Naive thymus-derived CD4-positive, alpha-beta T cell (primary cell): Measurements from ENCODE around the gene ASNS. TPM values are rescaled to one million over a fixed set of nuclear protein-coding genes. Genes with fewer than 3 reads are reported as not detected.
"Not testable (repeated sequence)": the region's sequence is repeated elsewhere in the genome, so short reads cannot be mapped to it uniquely, and the experiment has no call there.

Experiments
- ATAC-seq: fragments of 150-1000 bp; cut with Tn5 transposase; 2 replicates; pipeline ENCODE4 v1.10.0; 2021; ENCODE audit warnings: mild to moderate bottlenecking, moderate library complexity
- CTCF ChIA-PET: fragments of 350-600 bp; sonication (Branson Sonifier 250); formaldehyde crosslinking; loops from one replicate; lab custom pipeline; 2021; ENCODE audit warnings: antibody characterized with exemption; lab: Charles Lee
- POLR2A ChIA-PET: fragments of 350-600 bp; sonication (Branson Sonifier 250); formaldehyde crosslinking; loops from one replicate; lab custom pipeline; 2021; ENCODE audit warnings: antibody characterized with exemption, inconsistent platforms; lab: Charles Lee
- DNase-seq, 9 donors: peaks; one replicate each; pipeline versions ENCODE4 v3.0.0 to v3.0.0-alpha.2; 2020 to 2022; ENCODE audit warnings: mixed read lengths in 1 of 9
- H3K27ac ChIP-seq: one replicate; pipeline ENCODE4 v1.7.0; 2013; ENCODE audit warnings: mild to moderate bottlenecking, low read depth, low read length, moderate library complexity
- H3K27me3 ChIP-seq, 2 donors: one replicate each; pipeline ENCODE4 v1.7.0; 2013; ENCODE audit warnings: low read length in 2 of 2, mild to moderate bottlenecking in 2 of 2, moderate library complexity in 2 of 2; ENCODE audit not compliant: control insufficient read depth in 2 of 2, insufficient read depth in 2 of 2
- H3K36me3 ChIP-seq, 3 experiments: 1 replicate in 2 of 3; 2 replicates in 1 of 3; pipeline ENCODE4 v1.7.0; 2013; ENCODE audit warnings: low read length in 3 of 3, mild to moderate bottlenecking in 3 of 3, moderate library complexity in 1 of 3; ENCODE audit not compliant: insufficient read depth in 3 of 3, control insufficient read depth in 2 of 3
- H3K4me1 ChIP-seq, 2 donors: one replicate each; pipeline ENCODE4 v1.7.0; 2013; ENCODE audit warnings: low read length in 2 of 2, mild to moderate bottlenecking in 2 of 2, moderate library complexity in 1 of 2; ENCODE audit not compliant: control insufficient read depth in 2 of 2, insufficient read depth in 2 of 2
- H3K4me3 ChIP-seq: 2 replicates; pipeline ENCODE4 v1.7.0; 2013; ENCODE audit warnings: mild to moderate bottlenecking, low read length
- H3K9me3 ChIP-seq, 3 experiments: 1 replicate in 2 of 3; 2 replicates in 1 of 3; pipeline ENCODE4 v1.7.0; 2013; ENCODE audit warnings: low read length in 3 of 3; ENCODE audit not compliant: control insufficient read depth in 2 of 3
- H3K27ac Mint-ChIP-seq, 9 donors: one replicate each; pipeline ENCODE4 v1.8.0; 2020 to 2022; ENCODE audit warnings: mixed read lengths in 9 of 9, mild to moderate bottlenecking in 8 of 9, moderate library complexity in 5 of 9, inconsistent platforms in 2 of 9
- H3K27me3 Mint-ChIP-seq, 5 donors: one replicate each; pipeline ENCODE4 v1.8.0; 2021 to 2022; ENCODE audit warnings: mixed read lengths in 5 of 5, mild to moderate bottlenecking in 1 of 5
- H3K36me3 Mint-ChIP-seq, 5 donors: one replicate each; pipeline ENCODE4 v1.8.0; 2020 to 2022; ENCODE audit warnings: mixed read lengths in 5 of 5, mild to moderate bottlenecking in 3 of 5, inconsistent platforms in 1 of 5
- H3K4me1 Mint-ChIP-seq, 7 donors: one replicate each; pipeline ENCODE4 v1.8.0; 2020 to 2022; ENCODE audit warnings: mixed read lengths in 7 of 7, mild to moderate bottlenecking in 3 of 7, inconsistent platforms in 1 of 7
- H3K4me3 Mint-ChIP-seq, 10 donors: one replicate each; pipeline ENCODE4 v1.8.0; 2020 to 2022; ENCODE audit warnings: mild to moderate bottlenecking in 10 of 10, mixed read lengths in 10 of 10, moderate library complexity in 6 of 10, inconsistent platforms in 2 of 10
- H3K9me3 Mint-ChIP-seq, 11 donors: one replicate each; pipeline ENCODE4 v1.8.0; 2020 to 2022; ENCODE audit warnings: mixed read lengths in 11 of 11, mild to moderate bottlenecking in 4 of 11, inconsistent platforms in 1 of 11, moderate library complexity in 1 of 11
- intact Hi-C, 2 donors: fragments of 100-400 bp; cut with micrococcal nuclease; formaldehyde crosslinking; loops; one replicate each; pipeline ENCODE4 v1.15.1; 2023
- polyA plus RNA-seq, 2 donors: library from polyadenylated mRNA; unstranded; fragments of 300-500 nt; fragmentation: Illumina TruSeq; gene quantifications; one replicate each; pipeline ENCODE4 v1.2.3, GENCODE V29; 2021
- total RNA-seq, 6 experiments: library from RNA in 5 of 6; stranded (reverse) in 5 of 6; gene quantifications; 1 replicate in 5 of 6; 2 replicates in 1 of 6; pipeline ENCODE4 v1.2.3 and lab custom pipeline; 2021 to 2026

Gene ASNS
- total and polyA plus RNA-seq, 7 experiments from 2014 or later = 23.1 to 49.3 (median 31.8) TPM

DNA sequence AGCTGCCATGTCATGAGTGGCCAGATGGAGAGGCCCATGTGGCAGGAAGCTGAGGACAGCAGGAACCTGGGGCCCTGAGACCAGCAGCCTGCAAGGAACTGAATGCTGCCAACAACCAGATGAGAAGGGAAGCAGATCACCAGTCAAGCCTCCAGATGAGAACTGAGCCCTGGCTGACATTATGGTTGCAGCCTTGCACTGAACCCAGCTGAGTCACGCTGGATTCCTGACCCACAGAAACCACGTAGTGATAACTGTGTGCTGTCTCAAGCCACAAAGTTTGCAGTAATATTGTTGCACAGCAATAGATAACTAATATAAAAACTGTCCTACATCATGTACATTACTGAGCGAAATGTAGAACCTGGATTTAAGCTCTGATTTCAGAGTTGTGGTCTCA lies 7.3 kb upstream of the ASNS start:
- intact Hi-C loops = loop anchor here in 1 of 2 donors (10.0 kb wide), 1 partner anchor 405 kb away; the partner anchor contains the start of gene BRI3

DNA sequence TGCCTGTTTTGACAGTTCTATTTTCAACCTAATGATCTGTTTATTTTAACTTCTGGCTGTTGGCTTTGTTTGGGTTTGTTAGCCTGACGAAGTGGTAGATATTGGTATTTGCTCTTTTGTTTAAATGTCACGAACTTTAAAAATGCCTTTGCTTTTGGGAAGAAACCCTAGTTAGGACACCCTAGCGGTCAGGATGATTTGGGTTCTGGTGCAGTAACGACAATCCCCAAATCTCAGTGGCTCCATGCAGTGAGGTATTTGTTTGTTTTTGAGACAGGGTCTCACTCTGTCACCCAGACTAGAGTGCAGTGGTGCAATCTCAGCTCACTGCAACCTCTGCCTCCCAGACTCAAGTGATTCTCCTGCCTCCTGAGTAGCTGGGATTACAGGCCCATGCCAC lies 2.7 kb upstream of the ASNS start:
- H3K27me3 Mint-ChIP-seq, H3K36me3 ChIP-seq, H3K27ac Mint-ChIP-seq, H3K4me3 ChIP-seq, H3K9me3 ChIP-seq, H3K27ac ChIP-seq, DNase-seq, CTCF ChIA-PET, ATAC-seq, H3K4me3 Mint-ChIP-seq, H3K36me3 Mint-ChIP-seq, H3K27me3 ChIP-seq, POLR2A ChIA-PET, H3K9me3 Mint-ChIP-seq: not testable (repeated sequence)
- peaks cover 9 to 21% (median 14%) of the 10 kb centered on the region in 7 donors for H3K4me1 Mint-ChIP-seq
- intact Hi-C loops = loop anchor here (5.0 to 10.0 kb wide), 3 partner anchors 377 to 1002 kb away; partner anchors contain the start of genes BRI3 (in 1 of the 2), TECPR1 (in 1 of the 2) and TRRAP (in 1 of the 2)
- peaks cover 0 to 15% of the 10 kb centered on the region in 2 donors for H3K4me1 ChIP-seq

More for the DNA sequence above, 7.3 kb upstream of the ASNS start:
- H3K27me3 ChIP-seq, DNase-seq, POLR2A ChIA-PET, H3K27me3 Mint-ChIP-seq, H3K4me3 ChIP-seq, H3K27ac Mint-ChIP-seq, H3K36me3 ChIP-seq, H3K27ac ChIP-seq, H3K4me1 Mint-ChIP-seq, ATAC-seq, CTCF ChIA-PET, H3K4me3 Mint-ChIP-seq, H3K9me3 ChIP-seq, H3K4me1 ChIP-seq, H3K9me3 Mint-ChIP-seq: not testable (repeated sequence)
- peaks cover 0 to 27% (median 4%) of the 10 kb centered on the region in 5 donors for H3K36me3 Mint-ChIP-seq

DNA sequence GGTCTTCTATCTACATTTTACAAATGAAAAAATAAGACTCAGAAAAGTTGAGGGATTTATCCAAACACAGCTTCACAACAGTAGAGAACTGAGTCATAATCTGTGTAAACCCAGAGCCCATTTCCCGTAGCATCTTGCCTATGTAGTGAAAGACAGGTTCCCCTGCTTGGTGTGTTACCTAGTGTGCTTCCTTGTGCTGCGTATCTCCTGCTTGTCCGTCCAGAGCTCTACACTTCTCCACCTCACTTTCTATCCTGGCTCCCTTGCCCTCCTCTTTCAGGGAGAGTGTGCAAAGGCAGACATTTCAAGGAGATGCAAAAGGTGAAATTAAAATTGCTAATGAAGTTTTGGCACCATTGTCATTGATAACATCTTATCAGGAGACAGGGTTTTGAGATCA lies 1.4 kb upstream of the ASNS start:
- ChIA-PET CTCF (no interaction called here), POLR2A (no interaction called here)
- Histone ChIP-seq H3K4me1 (peaks cover 0 to 15% of the 10 kb centered on the region in 2 donors), H3K27ac (no peak overlapping the region), H3K27me3 (no peaks in the 10 kb centered on the region), H3K4me3 (no peak overlapping the region), H3K9me3 (no peaks in the 10 kb centered on the region), H3K36me3 (peaks cover 0 to 4% (median 0%) of the 10 kb centered on the region in 3 experiments)
- intact Hi-C loops = loop anchor here (5.0 to 10.0 kb wide), 3 partner anchors 379 to 1004 kb away; partner anchors contain the start of genes BRI3 (in 1 of the 2), TECPR1 (in 1 of the 2) and TRRAP (in 1 of the 2)
- Mint-ChIP-seq H3K4me3 (peak overlapping the region in 5 of 10 donors; percentile 3 to 87 (median 68)), H3K4me1 (peaks cover 9 to 26% (median 15%) of the 10 kb centered on the region in 7 donors), H3K36me3 (peaks cover 1 to 13% (median 6%) of the 10 kb centered on the region in 5 donors), H3K27me3 (no peaks in the 10 kb centered on the region), H3K9me3 (peaks cover 0 to 2% (median 0%) of the 10 kb centered on the region in 11 donors), H3K27ac (peak overlapping the region in 4 of 9 donors; percentile 3 to 59 (median 42))
- no peak for ATAC-seq
- no peak for DNase-seq

DNA sequence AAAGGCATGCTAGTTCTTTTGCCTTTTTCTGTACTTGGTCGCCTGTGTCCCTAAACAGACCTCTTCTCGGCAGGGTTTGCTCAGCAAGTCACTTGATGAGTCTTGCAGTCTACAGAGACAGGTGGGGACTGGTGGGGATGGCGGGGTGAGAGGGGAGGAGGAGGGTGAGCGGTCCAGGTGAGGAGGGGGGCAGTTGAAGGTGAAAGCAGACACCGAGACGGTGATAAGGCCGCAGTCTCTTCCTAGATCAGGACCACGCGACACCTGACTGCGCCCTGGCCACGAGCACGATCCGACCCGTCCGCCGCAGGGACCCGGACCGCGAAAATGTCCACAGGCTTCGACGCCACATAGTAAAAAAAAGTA lies 566 bp downstream of the ASNS start:
- peaks cover 0 to 15% of the 10 kb centered on the region in 2 donors for H3K4me1 ChIP-seq
- Mint-ChIP-seq H3K27ac (peak overlapping the region; percentile 66 to 93 (median 91)), H3K4me3 (peak overlapping the region; percentile 87 to 92 (median 91)), H3K9me3 (peaks cover 0 to 2% (median 0%) of the 10 kb centered on the region in 11 donors), H3K27me3 (no peaks in the 10 kb centered on the region), H3K36me3 (peaks cover 3 to 22% (median 12%) of the 10 kb centered on the region in 5 donors), H3K4me1 (peaks cover 9 to 26% (median 15%) of the 10 kb centered on the region in 7 donors)
- CTCF ChIA-PET = interaction anchor here (0.6 kb wide), 1 partner anchor 539 kb away, joined by 3 read pairs; no protein-coding TSS in a partner anchor
- peaks cover 0 to 9% (median 0%) of the 10 kb centered on the region in 3 experiments for H3K36me3 ChIP-seq
- POLR2A ChIA-PET = interaction anchor here (0.7 to 2.0 kb wide), 3 partner anchors 379 to 754 kb away, joined by 4 to 6 read pairs (median 5); partner anchors contain the start of gene SDHAF3
- no peaks in the 10 kb centered on the region for H3K9me3 ChIP-seq
- peak overlapping the region; percentile 76 for H3K27ac ChIP-seq
- peak overlapping the region; percentile 79 for H3K4me3 ChIP-seq
- ATAC-seq (peak; percentile 8), DNase-seq (peak in 3 of 9 donors; percentile 2 to 27 (median 9))
- H3K27me3 ChIP-seq = no peaks in the 10 kb centered on the region
- intact Hi-C loops = loop anchor here (1.0 to 10.0 kb wide), 8 partner anchors 57 to 1006 kb away; partner anchors contain the start of genes BRI3 (in 2 of the 2), SDHAF3 (in 2 of the 2), LMTK2 (in 1 of the 2) and TECPR1 (in 1 of the 2)

DNA sequence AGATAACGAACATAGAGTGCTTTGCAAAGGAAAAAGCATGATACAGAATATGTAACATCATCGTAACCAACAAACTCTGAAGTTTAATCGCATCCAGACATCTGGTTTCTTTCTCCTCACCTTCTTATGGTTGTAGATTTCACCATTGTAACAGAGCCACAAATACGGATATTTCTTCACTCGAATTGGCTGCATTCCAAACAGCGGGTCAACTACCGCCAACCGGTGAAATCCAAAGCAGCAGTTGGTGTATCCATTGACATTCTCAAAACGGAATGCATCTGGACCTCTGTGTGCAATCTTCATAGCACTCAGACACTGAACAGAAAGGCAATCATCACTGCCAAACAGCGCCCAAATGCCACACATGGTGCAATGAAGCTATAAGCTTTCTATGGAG lies 3.4 kb downstream of the ASNS start:
- peaks cover 0 to 9% (median 0%) of the 10 kb centered on the region in 3 experiments for H3K36me3 ChIP-seq
- Mint-ChIP-seq H3K36me3 (peaks cover 3 to 38% (median 16%) of the 10 kb centered on the region in 5 donors), H3K27me3 (no peaks in the 10 kb centered on the region), H3K4me3 (no peak overlapping the region), H3K9me3 (no peaks in the 10 kb centered on the region), H3K27ac (no peak overlapping the region), H3K4me1 (peaks cover 9 to 36% (median 15%) of the 10 kb centered on the region in 7 donors)
- ChIA-PET POLR2A (no interaction called here), CTCF (no interaction called here)
- DNase-seq (no peak), ATAC-seq (no peak)
- no peaks in the 10 kb centered on the region for H3K9me3 ChIP-seq
- H3K27ac ChIP-seq = no peak overlapping the region
- H3K4me1 ChIP-seq = peaks cover 0 to 15% of the 10 kb centered on the region in 2 donors
- intact Hi-C loops = no loop called here
- no peak overlapping the region for H3K4me3 ChIP-seq
- H3K27me3 ChIP-seq = no peaks in the 10 kb centered on the region

DNA sequence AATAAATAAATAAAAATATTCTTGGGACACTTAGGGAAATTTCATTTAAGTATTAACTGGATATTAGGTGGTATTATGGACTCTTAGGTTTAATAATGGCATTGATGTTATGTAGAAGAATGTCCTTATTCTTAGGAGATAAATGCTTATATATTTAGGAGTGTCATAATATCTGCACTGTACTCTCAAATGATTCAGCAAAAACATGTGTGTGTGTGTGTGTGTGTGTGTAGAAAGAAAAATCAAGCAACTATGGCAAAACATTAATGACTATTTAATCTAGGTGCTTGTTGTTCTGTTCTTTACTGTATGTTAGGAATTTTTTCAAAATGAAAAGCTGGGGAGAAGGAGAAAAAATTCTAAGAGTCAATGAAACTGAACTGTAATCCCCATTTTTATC lies 3.9 kb downstream of the ASNS start:
- CTCF ChIA-PET = no interaction called here

More for the DNA sequence above, 3.9 kb downstream of the ASNS start:
- peaks cover 0 to 15% of the 10 kb centered on the region in 2 donors for H3K4me1 ChIP-seq
- no peaks in the 10 kb centered on the region for H3K27me3 ChIP-seq
- no peak overlapping the region for H3K4me3 ChIP-seq
- Mint-ChIP-seq H3K27ac (no peak overlapping the region), H3K4me1 (peaks cover 9 to 35% (median 15%) of the 10 kb centered on the region in 7 donors), H3K9me3 (no peaks in the 10 kb centered on the region), H3K27me3 (no peaks in the 10 kb centered on the region), H3K36me3 (peaks cover 3 to 40% (median 18%) of the 10 kb centered on the region in 5 donors), H3K4me3 (no peak overlapping the region)
- DNase-seq = no peak
- H3K9me3 ChIP-seq = no peaks in the 10 kb centered on the region
- peaks cover 0 to 9% (median 0%) of the 10 kb centered on the region in 3 experiments for H3K36me3 ChIP-seq
- ATAC-seq = no peak
- no peak overlapping the region for H3K27ac ChIP-seq
- intact Hi-C loops = no loop called here
- POLR2A ChIA-PET = no interaction called here
